ENCODE measurements around the gene LGALS3BP.
A peak's percentile ranks its signal among the peaks of the same experiment; 100 is the strongest.

Gene LGALS3BP

DNA sequence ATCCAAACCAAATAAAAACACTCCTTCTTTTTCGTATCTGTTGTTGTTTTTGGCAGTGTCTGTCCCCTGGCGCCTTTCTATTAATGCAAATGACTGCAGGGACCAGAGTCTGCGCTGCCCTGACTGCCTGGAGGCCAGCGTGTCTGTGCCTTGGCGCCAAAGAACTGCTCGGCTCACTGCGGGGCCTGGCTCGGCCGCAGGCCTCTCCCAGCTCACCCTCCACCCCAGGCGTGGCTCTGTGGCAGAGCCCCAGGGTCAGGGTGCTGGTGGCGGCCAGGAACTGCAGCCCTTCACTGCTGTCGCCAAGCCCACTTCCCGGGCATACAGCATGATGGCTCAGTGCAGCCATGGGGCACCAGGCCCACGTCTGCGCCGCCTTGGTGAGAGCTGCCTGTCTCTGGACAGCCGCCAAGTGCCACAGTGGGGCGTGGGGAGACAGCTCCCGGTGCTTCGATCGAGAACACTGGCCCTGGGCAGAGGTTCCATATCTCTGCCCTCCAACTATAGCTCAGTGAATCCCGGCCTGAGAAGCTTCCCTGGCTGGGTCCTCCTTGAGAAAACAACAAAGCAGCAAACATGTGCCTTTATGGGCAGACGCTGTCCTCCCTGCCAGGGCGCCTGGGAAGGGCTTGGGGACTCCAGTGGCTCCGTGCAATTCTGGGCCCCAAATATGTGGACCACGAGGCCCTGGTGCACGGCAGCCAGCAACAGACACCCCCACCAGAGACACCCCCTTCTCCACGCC lies 18.8 kb upstream of the LGALS3BP start:
- H3K27ac Mint-ChIP-seq = no peak overlapping the region

DNA sequence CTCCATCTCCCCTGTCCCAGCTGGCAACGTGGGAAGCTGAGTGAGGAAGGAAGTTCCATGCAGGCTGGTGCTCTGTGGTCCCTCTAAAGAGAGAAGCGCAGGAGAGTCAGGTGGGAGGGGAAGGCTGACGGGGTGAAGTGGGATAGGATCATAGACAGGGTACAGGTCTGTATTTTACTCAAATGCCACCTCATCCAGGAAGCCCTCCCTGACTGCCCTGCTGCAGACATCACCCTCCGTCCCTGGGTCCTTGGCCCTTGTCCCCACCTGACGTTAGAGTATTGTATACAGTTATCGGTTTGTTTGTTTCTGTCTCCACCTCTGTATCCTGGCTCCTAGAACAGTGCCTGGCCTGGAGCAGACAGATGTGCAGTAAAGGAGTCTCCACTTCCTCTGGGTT lies 18.2 kb upstream of the LGALS3BP start:
- H3K27me3 Mint-ChIP-seq = no peaks in the 10 kb centered on the region
- H3K36me3 Mint-ChIP-seq = peaks cover 49% of the 10 kb centered on the region
- CTCF ChIA-PET = interaction anchor here (0.7 kb wide), 1 partner anchor 39 kb away, joined by 3 read pairs; no protein-coding TSS in a partner anchor
- no peaks in the 10 kb centered on the region for H3K4me1 Mint-ChIP-seq
- no peaks in the 10 kb centered on the region for H3K9me3 Mint-ChIP-seq
- H3K4me3 Mint-ChIP-seq = no peak overlapping the region
- DNase-seq = peak; percentile 18
- no peak overlapping the region for H3K27ac Mint-ChIP-seq

More for the DNA sequence above, 18.8 kb upstream of the LGALS3BP start:
- Mint-ChIP-seq H3K27me3 (no peaks in the 10 kb centered on the region), H3K4me1 (peaks cover 1% of the 10 kb centered on the region), H3K4me3 (no peak overlapping the region), H3K36me3 (peaks cover 44% of the 10 kb centered on the region), H3K9me3 (no peaks in the 10 kb centered on the region)
- CTCF ChIA-PET = interaction anchor here (0.7 kb wide), 1 partner anchor 38 kb away, joined by 3 read pairs; no protein-coding TSS in a partner anchor
- peak; percentile 14 for DNase-seq

DNA sequence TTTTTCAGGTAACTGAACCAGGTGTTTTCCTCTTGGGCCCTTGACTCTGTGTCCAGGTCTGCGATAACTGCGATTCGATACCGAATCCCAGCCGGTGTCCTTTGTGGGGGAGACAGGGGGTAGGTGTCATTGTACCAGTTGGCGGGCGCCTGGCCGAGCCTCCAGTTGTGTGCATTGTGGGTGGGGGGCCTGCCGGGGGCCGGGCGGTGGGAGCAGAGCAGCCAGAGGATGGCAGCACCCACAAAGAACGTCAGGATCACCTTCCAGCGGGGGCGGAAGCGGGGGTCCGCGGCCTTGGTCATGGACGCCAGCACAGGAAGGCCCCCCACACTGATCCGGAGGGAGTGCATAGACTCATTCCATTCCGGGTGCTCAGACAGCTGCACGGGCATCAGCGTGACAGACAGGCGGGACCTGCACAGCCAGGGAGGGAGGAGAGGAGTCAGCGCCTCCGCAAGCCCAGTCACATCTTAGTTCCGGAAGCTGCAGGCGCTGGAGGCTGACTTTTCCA lies 17.6 kb upstream of the LGALS3BP start:
- no peaks in the 10 kb centered on the region for H3K27me3 Mint-ChIP-seq
- H3K27ac Mint-ChIP-seq = no peak overlapping the region
- CTCF ChIA-PET = no interaction called here
- DNase-seq = peak; percentile 13
- no peak overlapping the region for H3K4me3 Mint-ChIP-seq
- no peaks in the 10 kb centered on the region for H3K4me1 Mint-ChIP-seq
- H3K36me3 Mint-ChIP-seq = peaks cover 47% of the 10 kb centered on the region
- no peaks in the 10 kb centered on the region for H3K9me3 Mint-ChIP-seq

DNA sequence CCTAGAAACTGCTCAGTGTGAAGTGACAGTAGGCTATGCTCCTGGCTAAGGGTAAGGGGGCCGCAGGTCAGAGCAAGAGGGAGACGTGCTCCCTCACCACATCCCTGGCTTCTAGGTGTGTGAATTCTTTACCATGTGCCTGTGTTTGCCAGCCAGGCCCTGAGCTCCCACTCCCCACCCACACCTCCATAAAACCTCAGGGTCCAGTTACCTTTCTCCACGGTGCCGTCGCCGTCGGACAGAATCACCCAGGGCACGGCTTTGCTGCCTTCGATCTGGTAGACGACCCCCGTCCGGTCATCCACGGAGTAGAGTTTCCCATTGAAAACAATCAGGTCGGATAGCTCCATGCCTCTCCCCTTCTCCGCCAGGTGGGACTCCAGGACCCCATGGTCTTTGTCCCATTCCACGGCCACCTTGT lies 17.1 kb upstream of the LGALS3BP start:
- H3K4me3 Mint-ChIP-seq = no peak overlapping the region
- H3K4me1 Mint-ChIP-seq = no peaks in the 10 kb centered on the region
- DNase-seq = no peak
- H3K36me3 Mint-ChIP-seq = peaks cover 47% of the 10 kb centered on the region
- CTCF ChIA-PET = no interaction called here
- no peaks in the 10 kb centered on the region for H3K27me3 Mint-ChIP-seq
- H3K9me3 Mint-ChIP-seq = no peaks in the 10 kb centered on the region
- H3K27ac Mint-ChIP-seq = no peak overlapping the region

DNA sequence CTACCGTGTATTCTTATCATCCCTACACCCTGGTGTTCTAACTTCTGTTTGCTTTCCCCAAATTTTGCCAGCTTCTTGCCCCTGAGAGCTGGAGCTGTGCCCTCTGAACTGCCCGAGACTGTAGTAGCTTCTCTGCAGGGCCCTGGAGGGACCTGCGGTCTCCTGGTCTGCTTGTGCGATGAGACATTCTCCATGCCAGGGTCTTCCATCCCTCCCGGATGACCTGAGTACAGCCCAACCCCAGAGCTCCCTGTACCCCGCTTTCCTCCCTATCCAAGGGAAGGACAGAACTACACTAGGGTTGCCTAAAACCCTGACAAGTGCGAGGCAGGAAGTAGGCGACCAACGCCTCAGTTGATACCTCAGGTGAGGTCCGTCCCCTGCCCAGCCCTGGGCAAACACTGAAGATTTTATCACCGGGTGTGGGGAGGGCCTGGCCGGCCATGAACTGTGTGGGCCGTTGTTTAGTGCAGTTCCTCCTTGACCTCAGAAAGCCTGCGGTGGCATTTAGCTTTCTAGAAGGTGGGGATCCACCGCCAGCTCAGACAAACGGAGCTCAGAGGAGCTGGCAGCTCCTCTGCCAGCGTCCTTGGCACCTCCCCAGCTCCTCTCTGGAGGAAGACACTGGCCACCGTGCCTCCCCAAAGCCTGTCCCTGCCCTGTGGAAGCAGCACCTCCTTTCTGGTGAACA lies 16.2 kb upstream of the LGALS3BP start:
- H3K9me3 Mint-ChIP-seq = no peaks in the 10 kb centered on the region
- peak; percentile 18 for DNase-seq
- H3K4me3 Mint-ChIP-seq = no peak overlapping the region
- H3K4me1 Mint-ChIP-seq = no peaks in the 10 kb centered on the region
- peaks cover 51% of the 10 kb centered on the region for H3K36me3 Mint-ChIP-seq
- no peak overlapping the region for H3K27ac Mint-ChIP-seq
- CTCF ChIA-PET = interaction anchor here (0.6 to 1.2 kb wide), 2 partner anchors 12 to 305 kb away, joined by 3 to 4 read pairs; no protein-coding TSS in a partner anchor
- no peaks in the 10 kb centered on the region for H3K27me3 Mint-ChIP-seq

DNA sequence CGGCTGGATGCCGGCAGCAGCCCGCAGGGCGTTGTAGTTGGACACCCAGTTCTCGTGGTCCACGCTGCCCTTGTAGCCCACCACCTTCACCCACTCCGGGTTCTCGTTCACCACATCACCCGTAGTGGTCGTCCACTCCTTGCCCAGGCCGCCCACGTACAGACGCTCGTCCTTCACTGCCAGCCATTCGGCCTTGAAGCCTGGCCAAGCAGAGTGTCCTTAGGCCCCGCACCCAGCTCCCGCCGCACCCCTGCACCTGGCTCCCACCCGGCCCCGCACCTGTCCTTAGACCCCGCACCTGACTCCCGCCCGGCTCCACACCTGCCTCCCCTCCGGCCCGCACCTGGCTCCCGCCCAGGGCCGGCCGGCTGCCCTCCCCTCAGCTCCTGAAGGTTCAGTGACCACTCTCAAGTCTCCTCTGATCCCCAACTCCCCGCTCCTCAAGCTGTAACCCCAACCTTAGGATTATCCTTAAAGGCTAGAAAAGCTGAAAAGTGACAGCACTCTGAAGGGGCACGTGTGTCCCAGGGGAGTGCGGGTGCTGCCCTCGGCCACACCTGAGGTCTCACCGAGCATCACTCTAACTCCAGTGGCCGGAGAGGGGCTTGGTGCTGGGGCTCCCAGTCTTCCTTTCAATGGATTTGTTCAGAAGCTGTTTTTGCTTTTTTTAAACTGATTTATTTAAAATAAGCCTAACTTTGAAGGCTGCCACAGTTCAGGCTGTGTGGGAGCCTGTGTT lies 15.5 kb upstream of the LGALS3BP start:
- DNase-seq = peak; percentile 14
- Mint-ChIP-seq H3K9me3 (no peaks in the 10 kb centered on the region), H3K36me3 (peaks cover 49% of the 10 kb centered on the region), H3K27me3 (no peaks in the 10 kb centered on the region), H3K27ac (no peak overlapping the region), H3K4me1 (no peaks in the 10 kb centered on the region), H3K4me3 (no peak overlapping the region)
- CTCF ChIA-PET = interaction anchor here (1.2 kb wide), 1 partner anchor 304 kb away, joined by 3 read pairs; no protein-coding TSS in a partner anchor

DNA sequence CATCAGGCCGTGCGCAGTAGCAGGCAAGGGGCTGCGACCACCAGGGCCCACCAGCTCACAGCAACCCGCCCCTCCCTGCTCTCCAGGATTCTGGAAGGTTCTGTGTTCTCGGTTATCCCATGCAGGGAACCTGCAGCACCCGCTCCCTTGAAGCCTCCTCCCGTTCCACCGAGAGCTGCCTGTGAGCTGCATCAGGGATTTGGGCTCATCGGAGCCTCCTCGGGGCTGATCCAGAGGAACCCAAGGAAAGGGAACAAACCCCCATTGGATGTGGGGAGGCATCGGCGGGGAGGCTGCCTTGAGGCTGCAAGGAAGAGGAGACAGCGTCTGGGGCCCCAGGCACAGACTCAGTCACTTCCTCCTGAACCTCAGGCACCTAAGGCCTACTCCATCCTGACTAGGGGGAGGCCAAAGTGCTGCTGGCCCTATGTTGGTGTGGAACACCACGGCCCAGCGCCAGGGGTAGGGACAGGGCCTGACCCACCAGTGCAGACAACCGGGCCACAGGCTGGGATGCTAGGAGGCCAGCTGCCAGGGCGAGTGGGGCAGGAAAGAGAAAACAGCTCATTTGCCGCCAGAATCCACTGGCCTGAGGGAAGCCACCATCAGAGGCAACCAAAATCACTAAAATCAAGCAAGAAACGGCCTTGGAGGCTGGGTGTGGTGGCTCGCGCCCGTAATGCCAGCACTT lies 14.4 kb upstream of the LGALS3BP start:
- no peak overlapping the region for H3K27ac Mint-ChIP-seq
- CTCF ChIA-PET = interaction anchor here (0.9 to 1.2 kb wide), 2 partner anchors 12 to 303 kb away, joined by 3 read pairs; no protein-coding TSS in a partner anchor
- peaks cover 50% of the 10 kb centered on the region for H3K36me3 Mint-ChIP-seq
- DNase-seq = peak; percentile 16
- H3K27me3 Mint-ChIP-seq = no peaks in the 10 kb centered on the region
- no peak overlapping the region for H3K4me3 Mint-ChIP-seq
- no peaks in the 10 kb centered on the region for H3K9me3 Mint-ChIP-seq
- no peaks in the 10 kb centered on the region for H3K4me1 Mint-ChIP-seq

DNA sequence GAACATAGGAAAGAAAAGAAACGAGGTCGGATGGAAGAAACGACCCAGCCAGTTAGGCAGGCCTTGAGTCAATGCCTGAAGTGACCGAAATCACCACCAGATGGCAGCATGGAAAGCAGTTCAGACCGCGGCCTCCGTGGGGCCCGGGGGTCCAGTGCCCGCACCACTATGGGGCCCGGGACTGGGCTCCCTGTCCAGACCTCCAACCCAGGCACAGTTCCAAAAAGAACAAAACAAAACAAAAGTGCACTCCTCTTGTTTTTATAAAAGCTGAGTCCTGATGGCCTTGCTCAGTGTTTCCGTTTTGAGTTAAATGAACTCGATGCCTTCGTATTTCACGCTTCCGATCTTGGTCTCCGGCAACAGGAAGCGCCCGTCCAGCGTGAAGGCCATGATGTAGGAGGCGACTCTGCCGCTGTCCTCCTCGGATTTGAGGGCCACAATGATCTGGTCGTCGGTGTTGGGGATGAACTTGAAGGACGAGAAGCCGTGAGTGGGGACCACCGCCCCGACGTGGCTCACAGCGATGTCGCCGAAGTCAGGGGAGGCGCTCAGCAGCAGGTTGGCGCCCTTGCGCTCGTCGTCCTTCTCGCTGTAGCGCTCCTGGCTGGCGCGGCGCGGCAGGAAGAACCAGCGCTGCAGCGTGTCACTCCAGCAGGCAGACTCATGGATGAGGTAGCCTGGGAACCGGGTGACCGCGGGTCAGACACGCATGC lies 13.7 kb upstream of the LGALS3BP start:
- CTCF ChIA-PET = interaction anchor here (0.5 to 0.9 kb wide), 3 partner anchors 12 to 571 kb away, joined by 3 read pairs; no protein-coding TSS in a partner anchor
- no peaks in the 10 kb centered on the region for H3K4me1 Mint-ChIP-seq
- no peak overlapping the region for H3K4me3 Mint-ChIP-seq
- H3K27ac Mint-ChIP-seq = no peak overlapping the region
- DNase-seq = peak; percentile 75
- H3K36me3 Mint-ChIP-seq = peaks cover 51% of the 10 kb centered on the region
- H3K9me3 Mint-ChIP-seq = no peaks in the 10 kb centered on the region
- H3K27me3 Mint-ChIP-seq = no peaks in the 10 kb centered on the region

DNA sequence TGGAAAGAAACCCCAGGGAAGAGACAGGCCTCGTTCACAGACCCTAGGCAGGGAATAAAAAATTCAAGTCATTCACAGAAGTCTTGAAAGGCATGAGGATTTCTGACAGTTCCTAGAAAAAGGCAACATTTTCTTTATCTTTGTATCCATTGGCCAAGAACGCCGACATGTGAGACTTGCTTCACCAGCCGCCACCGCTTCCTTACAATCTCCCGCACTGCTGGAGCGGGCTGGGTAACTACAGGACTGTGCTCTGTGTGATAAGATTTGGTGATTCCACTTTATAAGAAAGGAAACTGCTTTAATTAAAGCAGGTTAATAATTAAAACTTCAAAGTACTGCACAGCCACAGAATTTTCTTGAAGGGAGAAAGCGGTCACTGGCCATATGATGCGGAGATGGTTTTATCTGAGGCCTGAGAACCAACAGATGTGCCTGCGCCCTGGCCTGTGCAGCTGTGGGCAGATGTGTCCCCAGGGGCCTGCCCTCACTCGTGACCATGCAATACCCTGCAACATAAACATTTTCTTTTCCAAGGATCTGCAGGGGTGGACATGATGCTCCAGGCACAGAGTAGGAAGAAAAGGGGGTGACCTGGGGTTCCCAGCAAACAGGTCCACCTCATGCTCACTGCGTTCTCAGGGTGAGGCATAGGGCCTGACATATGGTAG lies 13.0 kb upstream of the LGALS3BP start:
- no peak overlapping the region for H3K4me3 Mint-ChIP-seq
- peaks cover under 1% of the 10 kb centered on the region for H3K4me1 Mint-ChIP-seq
- no peaks in the 10 kb centered on the region for H3K9me3 Mint-ChIP-seq
- H3K27me3 Mint-ChIP-seq = no peaks in the 10 kb centered on the region
- H3K36me3 Mint-ChIP-seq = peaks cover 47% of the 10 kb centered on the region
- no peak for DNase-seq
- H3K27ac Mint-ChIP-seq = no peak overlapping the region
- CTCF ChIA-PET = interaction anchor here (0.5 to 0.9 kb wide), 3 partner anchors 13 to 570 kb away, joined by 3 read pairs; no protein-coding TSS in a partner anchor

DNA sequence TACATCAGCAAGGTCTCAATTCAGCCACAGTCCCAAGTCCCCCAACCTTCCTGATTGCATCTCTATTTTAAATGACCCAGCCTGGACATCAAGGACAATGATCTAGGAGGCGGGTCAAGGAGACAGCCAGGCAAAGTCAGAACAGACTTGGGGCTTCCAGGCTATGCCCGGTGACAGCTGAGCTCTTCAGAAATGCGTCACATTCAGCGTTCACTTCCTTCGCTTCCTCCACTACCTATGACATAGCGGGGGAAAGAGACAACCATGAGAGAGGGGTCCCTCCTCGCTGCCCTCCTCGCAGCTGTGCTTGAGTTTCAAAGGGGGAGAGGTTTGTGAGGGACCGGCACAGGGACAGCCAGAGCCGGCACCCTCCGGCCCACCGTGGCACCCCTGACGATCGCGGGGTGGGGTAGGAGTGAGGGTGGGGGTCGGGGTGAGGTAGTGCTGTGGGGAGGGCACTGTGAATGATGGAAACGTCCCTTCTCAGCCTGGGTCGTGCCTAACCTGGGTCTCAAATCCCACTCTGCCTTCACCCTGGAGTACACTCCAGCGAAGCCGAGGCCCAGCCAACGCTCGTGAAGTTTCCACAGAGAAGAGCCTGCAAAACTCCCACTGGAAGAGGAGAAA lies 12.3 kb upstream of the LGALS3BP start:
- H3K27me3 Mint-ChIP-seq = no peaks in the 10 kb centered on the region
- no peak for DNase-seq
- H3K4me1 Mint-ChIP-seq = peaks cover 5% of the 10 kb centered on the region
- no peak overlapping the region for H3K27ac Mint-ChIP-seq
- H3K36me3 Mint-ChIP-seq = peaks cover 45% of the 10 kb centered on the region
- no peaks in the 10 kb centered on the region for H3K9me3 Mint-ChIP-seq
- CTCF ChIA-PET = interaction anchor here (0.8 to 2.4 kb wide), 2 partner anchors 12 to 22 kb away, joined by 3 to 5 read pairs; partner anchors contain the start of gene LGALS3BP
- no peak overlapping the region for H3K4me3 Mint-ChIP-seq

DNA sequence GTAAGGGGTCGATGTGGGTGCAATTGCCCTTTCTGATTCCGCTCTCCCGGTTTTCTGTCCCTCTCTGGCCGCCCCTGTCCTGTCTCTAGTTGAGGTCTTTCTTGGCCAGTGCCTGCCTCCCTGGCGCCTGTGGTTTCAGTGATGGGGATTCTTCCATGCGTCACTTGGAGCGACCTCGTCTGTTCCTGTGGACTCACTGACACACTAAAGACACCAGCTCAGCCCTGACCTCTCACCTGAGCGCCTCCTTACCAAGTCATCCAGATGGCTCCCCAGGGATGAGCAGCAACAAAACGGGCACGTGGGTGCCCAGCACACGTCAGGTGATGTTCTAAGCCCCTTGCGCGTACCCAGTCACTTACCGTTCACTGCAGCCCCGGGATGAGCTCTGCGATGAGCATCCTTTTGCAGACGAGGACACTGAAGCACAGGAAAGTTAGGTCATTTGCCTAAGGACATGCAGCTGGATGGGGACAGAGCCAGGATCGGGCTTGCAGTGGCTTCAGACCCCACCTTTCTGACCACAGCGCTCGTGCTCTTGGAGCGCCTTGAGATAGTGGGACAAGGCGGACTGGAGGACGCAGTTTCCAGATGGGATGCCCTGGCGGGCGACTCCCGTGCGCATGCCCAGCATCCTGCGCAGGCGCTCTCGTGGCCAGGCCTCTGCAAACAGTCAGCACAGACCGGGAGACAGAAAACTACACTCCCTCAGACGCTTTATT lies 11.5 kb upstream of the LGALS3BP start:
- Mint-ChIP-seq H3K4me3 (no peak overlapping the region), H3K9me3 (no peaks in the 10 kb centered on the region), H3K27ac (no peak overlapping the region), H3K27me3 (no peaks in the 10 kb centered on the region), H3K4me1 (peaks cover 14% of the 10 kb centered on the region), H3K36me3 (peaks cover 39% of the 10 kb centered on the region)
- CTCF ChIA-PET = interaction anchor here (2.4 kb wide), 1 partner anchor 11 kb away, joined by 5 read pairs; the partner anchor contains the start of gene LGALS3BP
- no peak for DNase-seq

Data from activated naive CD4-positive, alpha-beta T cell treated with anti-CD3 and anti-CD28 coated beads, Interleukin-2, amount 10 ng/mL, durations not matched to agents 7 days and 5 days (primary cell).